ENCODE data around the gene TFAP2A.

Gene TFAP2A

GRCh38 chr6:10347561-10348327 is 67.1 kb downstream of the TFAP2A start:
- Histone ChIP-seq H4K20me1 (ENCODE audit: insufficient read depth, low read length, poor library complexity, severe bottlenecking) (no peaks in the 10 kb centered on the region), H3K9me3 (ENCODE audit: insufficient read depth, low read depth, low read length) (no peaks in the 10 kb centered on the region), H3K9me2 (replicated peaks; ENCODE audit: low read depth, low read length) (no peaks in the 10 kb centered on the region), H3K79me2 (ENCODE audit: insufficient read depth, low read length) (no peaks in the 10 kb centered on the region), H3K4me3 (ENCODE audit: low read length, poor library complexity, severe bottlenecking) (no peak overlapping the region), H2AFZ (ENCODE audit: low read length) (no peak overlapping the region), H3K9ac (ENCODE audit: low read depth, low read length, poor library complexity, severe bottlenecking) (no peak overlapping the region), H3K27me3 (ENCODE audit: insufficient read depth, low read length, poor library complexity, severe bottlenecking) (no peaks in the 10 kb centered on the region), H3F3A (ENCODE audit: low read depth) (no peaks in the 10 kb centered on the region), H3K36me3 (ENCODE audit: insufficient read depth, low read length) (no peaks in the 10 kb centered on the region), H3K4me1 (ENCODE audit: insufficient read depth, low read length, poor library complexity, severe bottlenecking) (no peaks in the 10 kb centered on the region), H3K4me2 (ENCODE audit: low read depth, low read length, poor library complexity, severe bottlenecking) (no peak overlapping the region)
- TF ChIP-seq EZH2phosphoT487 (IDR thresholded peaks at IDR 0.05; ENCODE audit: borderline replicate concordance), result no peak
- TF ChIP-seq CTCF (conservative IDR thresholded peaks at IDR 0.05; ENCODE audit: low read length), result no peak

All from Loucy (cell line).